ENCODE data around the gene SLC12A8.
"Not testable (repeated sequence)": the region's sequence is repeated elsewhere in the genome, so short reads cannot be mapped to it uniquely, and the experiment has no call there.

The SLC12A8 gene

GRCh38 chr3:125110016-125110875, 102.3 kb downstream of the SLC12A8 start:
- no peak for DNase-seq

GRCh38 chr3:125109536-125109925, 103.0 kb downstream of the SLC12A8 start:
- DNase-seq = no peak

- no peak for DNase-seq
Observed at GRCh38 chr3:125108833-125109535, 103.6 kb downstream of the SLC12A8 start.

GRCh38 chr3:125107861-125108567, 104.5 kb downstream of the SLC12A8 start:
- DNase-seq = peak; percentile 2

- no peak for DNase-seq
Observed at GRCh38 chr3:125107363-125107762, 105.2 kb downstream of the SLC12A8 start.

- DNase-seq = no peak
Observed at GRCh38 chr3:125105116-125105515, 107.4 kb downstream of the SLC12A8 start.

GRCh38 chr3:125104639-125105038, 107.9 kb downstream of the SLC12A8 start:
- no peak for DNase-seq

- DNase-seq = no peak
Observed at GRCh38 chr3:125103406-125103805, 109.1 kb downstream of the SLC12A8 start.

GRCh38 chr3:125102470-125102869, 110.1 kb downstream of the SLC12A8 start:
- no peak for DNase-seq

- no peak for DNase-seq
Observed at GRCh38 chr3:125098611-125099291, 113.8 kb downstream of the SLC12A8 start.

GRCh38 chr3:125090649-125091048, 121.9 kb downstream of the SLC12A8 start:
- DNase-seq = no peak

- no peak for DNase-seq
Observed at GRCh38 chr3:125087768-125088391, 124.7 kb downstream of the SLC12A8 start.

- DNase-seq = no peak
Observed at GRCh38 chr3:125085166-125085565, 127.4 kb downstream of the SLC12A8 start.

GRCh38 chr3:125083776-125084175, 128.8 kb downstream of the SLC12A8 start:
- no peak for DNase-seq

GRCh38 chr3:125082339-125082738, 130.2 kb downstream of the SLC12A8 start:
- DNase-seq = not testable (repeated sequence)

- no peak for DNase-seq
Observed at GRCh38 chr3:125080077-125080476, 132.5 kb downstream of the SLC12A8 start.

- DNase-seq = no peak
Observed at GRCh38 chr3:125079675-125080045, 132.9 kb downstream of the SLC12A8 start.

GRCh38 chr3:125078951-125079674, 133.4 kb downstream of the SLC12A8 start:
- no peak for DNase-seq

GRCh38 chr3:125077864-125078263, 134.7 kb downstream of the SLC12A8 start:
- DNase-seq = no peak

GRCh38 chr3:125076464-125076863, 136.1 kb downstream of the SLC12A8 start:
- no peak for DNase-seq

GRCh38 chr3:125075738-125076137, 136.8 kb downstream of the SLC12A8 start:
- no peak for DNase-seq

- DNase-seq = no peak
Observed at GRCh38 chr3:125073390-125073905, 139.1 kb downstream of the SLC12A8 start.
